HCEC 1CT (cell line): ENCODE data around the gene SPSB3.
"Not testable (repeated sequence)": the region's sequence is repeated elsewhere in the genome, so short reads cannot be mapped to it uniquely, and the experiment has no call there.

Experiments
- DNase-seq: peaks from one replicate; pipeline ENCODE4 v3.0.0-alpha.2; 2017

Gene SPSB3

DNA sequence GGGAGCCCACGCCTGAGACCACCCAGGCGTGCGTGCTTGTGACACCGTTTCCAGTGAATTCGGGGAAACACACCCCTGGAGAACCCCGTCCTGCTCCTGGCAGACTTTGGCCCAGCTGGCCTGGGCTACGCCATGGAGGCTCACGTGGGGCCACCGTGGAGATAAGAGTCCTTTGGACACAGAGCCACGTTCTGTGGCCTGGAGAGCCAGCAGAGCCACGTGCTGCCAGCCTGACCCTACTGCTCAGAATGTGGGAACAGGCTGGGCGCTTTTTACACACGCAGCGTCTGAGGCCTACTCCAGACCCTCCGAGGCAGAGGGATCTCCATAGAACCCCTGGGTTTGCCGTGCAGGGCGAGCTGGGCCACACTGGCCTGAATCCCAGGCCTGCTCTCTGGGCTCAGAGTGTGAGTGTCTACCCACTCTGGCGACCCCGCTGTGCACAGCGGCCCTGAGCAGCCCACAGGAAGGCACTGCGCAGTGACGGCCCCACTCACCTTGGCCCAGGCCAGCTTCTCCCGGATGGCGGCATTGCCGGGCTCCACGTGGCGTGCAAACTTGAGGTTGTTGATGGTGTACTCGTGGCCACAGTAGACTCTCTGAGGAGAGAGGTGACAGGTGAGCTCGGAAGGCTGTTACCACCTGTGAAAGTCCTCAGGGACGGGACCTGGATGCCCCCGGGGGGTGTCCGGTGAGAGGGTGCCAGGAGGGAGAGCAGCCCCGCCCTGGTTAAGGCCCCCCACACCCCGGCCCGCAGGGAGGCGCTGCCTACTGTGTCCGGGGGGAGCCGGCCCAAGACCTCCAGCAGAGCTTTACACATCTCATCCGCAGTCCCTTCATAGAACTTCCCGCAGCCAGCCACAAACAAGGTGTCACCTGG, 34.3 kb upstream of the SPSB3 start:
- DNase-seq = no peak

DNA sequence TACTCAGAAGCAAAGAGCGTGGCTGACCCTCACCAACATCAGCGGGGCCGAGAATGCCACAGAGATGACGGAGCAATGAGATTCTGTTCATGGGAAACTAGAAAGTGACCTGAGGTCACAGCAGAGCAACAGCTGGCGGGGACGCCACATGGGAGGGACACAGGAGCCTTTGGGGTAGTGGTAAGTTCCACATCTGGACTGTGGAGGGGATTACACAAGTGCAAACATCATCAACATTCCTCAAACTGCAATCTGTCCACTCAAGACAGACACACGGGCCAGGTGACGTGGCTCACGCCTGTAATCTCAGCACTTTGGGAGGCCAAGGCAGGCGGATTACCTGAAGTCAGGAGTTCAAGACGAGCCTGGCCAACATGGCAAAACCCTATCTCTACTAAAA, 33.1 kb upstream of the SPSB3 start:
- no peak for DNase-seq

DNA sequence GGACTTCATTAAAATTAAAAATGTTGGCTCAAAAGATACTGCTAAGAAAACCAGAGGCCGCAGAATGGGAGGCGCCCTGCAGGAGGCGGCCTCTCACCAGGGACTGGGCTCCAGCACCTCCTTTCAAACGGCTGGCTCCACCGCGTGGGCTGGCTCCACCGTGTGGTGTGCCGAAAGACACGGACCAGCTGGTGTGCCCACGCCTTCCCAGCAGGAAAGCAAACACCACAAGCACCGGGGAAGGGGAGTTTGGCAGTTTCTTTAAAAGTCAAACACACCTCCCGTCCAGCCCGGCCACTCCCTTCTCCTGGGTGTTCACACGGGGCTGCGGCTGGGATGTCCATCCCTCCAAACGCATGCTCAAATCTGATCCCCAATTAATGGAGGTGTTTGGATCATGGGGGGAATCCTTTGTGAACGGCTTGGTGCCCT, 30.4 kb upstream of the SPSB3 start:
- peak; percentile 63 for DNase-seq

DNA sequence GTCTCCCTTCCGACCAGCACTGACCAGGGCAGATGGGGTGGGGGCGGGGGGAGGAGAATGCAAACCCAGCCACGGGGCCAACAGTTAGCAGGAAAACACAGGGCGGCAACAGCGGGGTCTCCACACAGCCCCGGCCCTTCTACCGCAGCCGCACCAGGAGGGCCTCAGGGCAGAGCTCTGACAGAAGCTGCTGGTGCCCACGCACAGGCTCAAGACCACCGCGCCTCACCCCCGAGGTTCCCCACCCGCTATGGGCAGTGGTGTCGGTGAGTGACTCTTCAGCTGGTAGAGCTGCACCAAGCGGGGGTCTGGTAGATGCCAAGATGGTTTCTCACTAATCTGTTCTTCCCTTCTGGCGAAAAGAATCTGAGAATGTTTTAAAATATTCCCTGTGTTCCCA, 28.2 kb upstream of the SPSB3 start:
- no peak for DNase-seq

DNA sequence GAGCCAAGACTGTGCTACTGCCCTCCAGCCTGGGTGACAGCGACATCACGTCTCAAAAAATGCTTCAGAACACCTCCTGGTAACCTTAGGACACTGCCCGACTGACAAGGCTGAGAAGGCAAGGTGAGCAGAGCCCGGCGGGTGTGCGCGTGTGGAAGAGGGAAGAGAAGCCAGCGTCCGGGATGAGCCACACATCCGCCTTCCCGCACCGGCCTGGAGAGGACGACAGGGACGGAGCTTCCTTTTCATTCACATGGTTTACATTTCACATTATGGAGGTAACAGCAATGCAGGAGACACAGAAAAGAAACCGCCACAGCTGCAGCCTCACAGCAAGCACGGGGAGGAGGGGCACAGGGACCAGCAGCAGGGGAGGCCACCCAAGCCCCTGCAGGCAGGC, 27.7 kb upstream of the SPSB3 start:
- DNase-seq = no peak

DNA sequence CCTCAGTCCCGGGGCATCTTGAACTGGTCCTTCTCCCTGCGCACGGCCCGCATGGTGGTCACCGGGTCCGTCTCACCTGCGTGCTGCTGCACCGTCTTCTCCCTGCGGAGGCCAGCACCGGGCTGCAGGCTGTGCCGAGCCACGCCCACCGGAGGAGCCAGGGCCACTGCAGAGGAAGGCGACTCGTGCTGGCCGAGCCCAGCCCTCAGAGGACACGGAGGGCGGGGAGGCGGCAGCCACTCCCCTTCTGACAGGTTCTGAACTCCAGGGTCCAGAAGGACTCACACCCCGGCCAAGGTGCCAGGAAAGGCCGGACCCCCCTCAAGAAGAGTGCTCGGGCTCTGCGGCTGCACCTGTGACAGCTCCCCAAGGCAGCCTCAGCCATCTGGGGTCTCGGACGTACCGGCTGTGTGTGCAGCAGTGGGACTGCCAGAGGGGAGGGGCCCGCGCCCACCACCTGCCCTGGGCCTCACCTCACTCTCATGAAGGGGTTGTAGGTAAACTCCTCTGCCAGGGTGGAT, 27.0 kb upstream of the SPSB3 start:
- DNase-seq = no peak

DNA sequence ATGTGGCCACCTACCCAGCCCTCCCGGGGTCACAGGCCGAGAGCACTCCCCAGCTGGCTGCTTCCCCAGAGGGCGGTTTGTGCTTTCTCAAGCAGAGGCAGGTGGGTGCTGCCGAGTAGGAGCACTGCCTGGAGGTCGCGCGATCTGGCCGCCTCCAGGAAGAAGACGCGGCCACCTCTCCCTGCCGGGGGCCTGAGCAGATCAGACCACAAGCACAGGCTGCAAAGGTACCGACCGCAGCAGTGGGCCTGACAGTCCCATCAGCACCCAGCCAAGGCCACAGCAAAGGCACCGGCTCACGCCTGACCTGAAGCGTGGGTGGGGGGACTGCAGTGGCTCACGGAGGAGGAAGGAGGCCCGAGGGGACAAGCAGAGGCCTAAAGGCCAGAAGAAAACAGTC, 26.3 kb upstream of the SPSB3 start:
- DNase-seq = no peak

DNA sequence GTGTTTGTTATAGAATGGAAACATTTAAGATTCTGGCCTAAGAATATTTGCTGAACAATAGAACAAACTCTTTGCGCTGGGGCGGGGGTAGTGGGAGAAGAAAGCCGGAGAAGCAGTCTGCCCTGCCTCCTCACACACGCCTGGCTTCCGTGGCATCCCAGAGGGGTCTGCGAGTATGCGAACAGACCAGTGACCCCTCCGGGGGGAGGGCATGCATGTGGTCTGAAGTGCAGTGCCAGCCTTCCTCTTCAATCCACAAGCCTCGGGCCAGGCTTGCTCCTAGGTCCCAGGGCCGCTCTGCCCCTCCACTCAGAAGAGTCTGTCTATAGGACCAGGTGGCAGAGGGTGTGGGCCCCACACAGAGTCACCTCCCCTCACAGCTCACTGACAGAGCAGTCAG, 25.3 kb upstream of the SPSB3 start:
- no peak for DNase-seq

DNA sequence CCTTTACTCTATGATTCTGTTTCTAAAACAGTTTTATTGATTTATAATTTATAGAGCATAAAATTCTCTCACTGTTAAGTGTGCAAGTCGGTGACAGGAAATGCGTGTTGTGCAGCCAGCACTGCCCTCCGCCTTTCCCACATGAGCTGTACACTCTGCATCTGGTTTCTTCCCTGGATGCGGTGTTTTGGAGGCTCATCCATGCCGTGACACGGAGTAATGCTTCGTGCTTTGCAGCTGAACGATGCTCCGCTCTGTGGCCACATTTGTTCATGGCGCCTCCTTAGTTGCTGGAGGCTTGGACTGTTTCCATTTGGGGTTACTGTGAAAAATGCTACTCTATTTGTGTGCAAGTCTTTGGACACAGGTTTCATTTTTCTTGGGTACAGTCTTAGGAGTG, 18.3 kb upstream of the SPSB3 start:
- DNase-seq = no peak

DNA sequence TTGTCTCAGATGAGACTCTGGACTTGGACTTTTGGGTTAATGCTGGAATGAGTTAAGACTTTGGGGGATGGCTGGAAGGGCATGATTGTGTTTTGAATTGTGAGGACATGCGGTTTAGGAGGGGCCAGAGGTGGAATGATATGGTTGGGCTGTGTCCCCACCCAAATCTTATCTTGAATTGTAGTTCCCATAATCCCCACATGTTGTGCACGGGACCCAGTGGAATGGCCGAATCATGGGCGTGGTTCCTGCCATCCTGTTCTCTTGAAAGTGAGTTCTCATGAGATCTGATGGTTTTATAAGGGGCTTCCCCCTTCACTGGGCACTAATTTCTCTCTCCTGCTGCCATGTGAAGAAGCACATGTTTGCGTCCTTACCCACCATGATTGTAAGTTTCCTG, 16.9 kb upstream of the SPSB3 start:
- DNase-seq = not testable (repeated sequence)

DNA sequence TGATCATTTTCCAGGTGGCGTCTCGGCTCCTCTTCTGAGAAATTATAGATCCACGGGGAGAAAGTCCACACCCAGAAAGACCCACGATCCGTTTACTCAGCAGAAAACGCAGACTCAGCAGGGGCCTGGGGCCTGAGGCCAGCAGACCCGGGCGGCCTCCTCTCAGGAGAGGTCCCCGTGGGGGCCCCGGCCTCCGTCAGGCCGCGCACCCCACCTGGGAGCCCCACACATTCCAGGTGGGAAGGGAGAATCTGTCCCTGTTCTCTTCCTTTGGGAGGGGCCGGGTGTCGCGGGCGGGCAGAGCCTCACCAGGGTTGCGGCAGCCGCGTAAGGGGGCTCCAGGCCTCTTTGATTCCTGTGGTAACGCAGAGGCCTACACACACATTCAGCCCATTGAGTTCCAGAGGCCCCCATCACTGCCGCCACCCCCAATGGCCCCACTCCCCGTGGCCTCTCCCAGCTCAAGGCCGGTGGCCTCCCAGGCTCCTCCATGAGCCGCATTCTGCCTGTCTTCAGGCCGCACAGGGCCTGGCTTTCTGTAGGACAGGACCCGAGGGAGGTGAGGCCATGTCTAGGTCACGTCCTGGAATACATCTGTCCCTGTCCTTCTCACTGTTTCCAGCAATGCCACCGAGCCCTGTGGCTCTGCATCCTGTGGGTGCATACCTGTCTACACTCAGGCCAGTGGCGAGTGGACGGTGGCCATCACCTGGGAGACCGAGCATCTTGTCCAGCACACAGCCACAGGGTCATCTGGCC, 12.7 kb upstream of the SPSB3 start:
- no peak for DNase-seq

DNA sequence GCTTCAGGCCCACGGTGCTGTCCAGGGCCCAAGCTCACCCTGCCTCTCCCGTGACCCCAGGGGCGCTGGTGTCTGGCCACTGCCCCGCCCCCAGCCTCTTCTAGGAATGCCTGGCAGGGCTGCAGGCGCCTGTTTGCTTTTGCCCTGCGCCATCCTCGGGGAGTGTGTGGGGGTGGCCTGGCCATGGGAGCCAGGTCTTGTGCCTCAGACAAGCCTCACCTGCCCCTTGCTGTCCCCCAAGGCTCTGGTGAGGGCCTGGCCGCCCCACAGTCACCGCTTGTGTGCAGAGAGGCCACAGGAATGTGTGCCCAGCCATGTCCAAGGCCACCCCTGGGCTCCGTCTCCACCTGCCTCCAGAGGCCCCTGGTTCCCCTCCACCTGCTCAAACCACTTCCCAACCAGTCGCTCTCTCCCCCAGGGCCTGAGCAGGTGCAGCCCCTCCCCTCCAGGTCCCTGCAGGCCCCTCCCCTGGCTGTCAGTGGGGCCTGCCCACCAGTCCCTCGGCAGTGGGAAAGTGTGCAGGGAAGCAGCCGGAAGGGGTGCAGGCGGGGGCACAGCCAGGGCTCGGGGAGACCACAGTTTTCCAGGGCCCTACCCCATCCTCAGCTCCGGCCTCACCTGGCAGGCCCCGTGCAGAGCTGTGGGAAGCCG, 12.0 kb upstream of the SPSB3 start:
- DNase-seq = no peak

DNA sequence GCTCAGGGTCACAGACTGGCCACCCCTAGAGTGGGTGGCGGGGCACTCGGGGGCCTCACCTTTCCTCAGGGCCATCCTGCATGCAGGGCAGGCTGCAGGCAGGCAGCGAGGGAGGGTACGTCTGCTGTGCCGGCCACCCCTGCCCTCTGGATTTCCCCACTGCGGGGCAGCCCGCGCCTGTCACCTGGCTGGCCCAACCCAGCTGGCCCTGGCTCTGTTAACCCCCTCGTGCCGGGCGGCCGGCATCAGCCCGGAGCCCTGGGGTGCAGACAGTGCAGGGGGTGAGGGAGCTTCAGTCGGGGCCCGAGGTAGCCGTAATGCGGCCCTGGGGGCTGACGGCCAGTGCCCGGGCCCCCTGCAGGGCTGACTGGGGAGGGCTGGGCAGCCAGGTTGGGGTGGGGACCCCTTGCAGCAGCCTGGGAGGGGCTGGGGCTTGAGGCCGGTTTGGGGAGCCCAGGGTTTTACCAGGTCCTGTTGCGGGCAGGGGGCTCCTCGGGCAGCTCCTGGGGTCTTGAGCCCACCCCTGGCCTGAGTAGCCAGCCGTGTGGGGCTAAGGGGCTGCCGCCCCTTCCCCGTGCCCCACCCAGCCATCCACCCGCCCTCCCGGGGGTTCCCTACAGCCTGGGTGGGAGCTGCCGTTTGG, 11.3 kb upstream of the SPSB3 start, which contains the start of gene IGFALS:
IGFALS (minus strand) TSS at position 128 of the 643 bp plus-strand sequence; CDS start at position 75, 53 bp downstream.
- no peak for DNase-seq

DNA sequence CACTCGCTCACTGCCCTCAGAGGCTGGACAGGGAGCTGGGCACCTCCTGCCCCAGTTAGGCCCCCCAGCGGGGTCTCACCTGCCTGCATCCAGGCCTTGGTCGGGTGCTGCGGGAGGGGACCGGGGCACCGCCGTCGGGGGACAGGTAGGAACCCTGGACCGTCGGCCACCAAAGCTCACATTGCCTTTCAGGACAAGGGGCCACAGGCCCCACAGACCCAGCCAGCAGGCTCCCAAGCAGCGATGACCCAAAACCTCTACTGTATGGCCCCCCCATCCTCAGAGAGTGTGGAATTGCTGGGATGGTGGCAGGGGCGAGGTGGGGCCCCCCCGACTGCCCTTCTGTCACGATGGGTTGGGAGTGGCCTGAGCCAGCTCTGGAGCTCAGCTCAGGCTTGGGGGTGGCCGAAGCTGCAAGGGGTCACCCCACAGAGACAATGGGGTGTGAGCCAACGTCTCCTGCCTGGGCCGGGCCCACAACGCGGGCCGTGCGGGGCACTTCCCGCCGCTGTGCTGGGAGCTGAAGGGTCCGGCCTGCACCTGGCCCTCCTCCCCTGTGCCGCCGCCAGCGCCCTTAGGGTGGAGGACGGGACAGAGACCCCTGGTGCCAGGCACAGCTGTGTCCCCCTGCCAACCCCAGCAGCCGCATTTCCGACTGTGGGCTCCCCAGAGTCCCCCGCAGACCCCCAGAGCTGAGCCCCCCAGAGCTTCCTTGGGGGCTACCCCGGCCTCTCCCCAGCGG, 10.6 kb upstream of the SPSB3 start:
- DNase-seq = no peak

DNA sequence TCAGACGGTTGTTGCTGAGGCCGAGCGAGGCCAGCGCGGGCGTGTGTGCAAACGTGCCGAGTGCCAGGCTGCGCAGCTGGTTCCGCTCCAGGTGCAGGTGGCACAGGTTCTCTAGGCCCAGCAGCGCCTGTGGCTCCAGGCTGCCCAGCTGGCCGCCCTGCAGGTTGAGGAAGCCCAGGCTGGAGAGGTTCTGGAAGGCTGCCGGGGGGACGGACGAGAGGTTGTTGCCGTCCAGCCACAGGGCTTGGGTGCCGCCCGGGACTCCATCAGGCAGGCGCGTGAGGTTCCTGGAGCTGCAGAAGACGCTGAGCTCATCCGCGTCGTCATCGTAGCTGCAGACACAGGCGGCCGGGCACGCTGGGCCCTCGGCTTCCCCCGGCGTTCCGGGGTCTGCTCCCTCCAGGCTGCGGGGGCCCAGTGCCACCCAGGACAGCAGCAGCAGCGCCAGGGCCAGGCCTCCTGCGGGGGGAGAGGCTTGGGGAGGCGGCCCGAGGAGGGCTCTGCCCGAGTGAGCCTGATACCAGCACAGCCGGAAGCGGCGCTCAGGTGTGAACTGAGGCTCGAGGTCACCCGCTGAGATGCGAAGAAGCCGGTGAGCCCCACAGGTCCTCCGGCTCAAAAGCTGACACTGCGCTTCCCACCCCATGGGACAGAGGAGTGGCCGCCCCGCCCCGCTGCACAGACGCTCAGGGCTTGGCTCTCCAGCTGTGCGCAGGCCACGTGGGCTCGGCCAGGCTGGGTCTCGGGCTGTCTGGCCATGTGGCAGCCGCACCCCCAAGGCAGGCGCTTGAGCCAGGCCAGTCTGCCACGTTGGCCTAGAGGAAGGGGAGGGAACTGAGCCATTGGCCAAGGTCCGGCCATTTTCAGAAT, 9.8 kb upstream of the SPSB3 start:
- no peak for DNase-seq

DNA sequence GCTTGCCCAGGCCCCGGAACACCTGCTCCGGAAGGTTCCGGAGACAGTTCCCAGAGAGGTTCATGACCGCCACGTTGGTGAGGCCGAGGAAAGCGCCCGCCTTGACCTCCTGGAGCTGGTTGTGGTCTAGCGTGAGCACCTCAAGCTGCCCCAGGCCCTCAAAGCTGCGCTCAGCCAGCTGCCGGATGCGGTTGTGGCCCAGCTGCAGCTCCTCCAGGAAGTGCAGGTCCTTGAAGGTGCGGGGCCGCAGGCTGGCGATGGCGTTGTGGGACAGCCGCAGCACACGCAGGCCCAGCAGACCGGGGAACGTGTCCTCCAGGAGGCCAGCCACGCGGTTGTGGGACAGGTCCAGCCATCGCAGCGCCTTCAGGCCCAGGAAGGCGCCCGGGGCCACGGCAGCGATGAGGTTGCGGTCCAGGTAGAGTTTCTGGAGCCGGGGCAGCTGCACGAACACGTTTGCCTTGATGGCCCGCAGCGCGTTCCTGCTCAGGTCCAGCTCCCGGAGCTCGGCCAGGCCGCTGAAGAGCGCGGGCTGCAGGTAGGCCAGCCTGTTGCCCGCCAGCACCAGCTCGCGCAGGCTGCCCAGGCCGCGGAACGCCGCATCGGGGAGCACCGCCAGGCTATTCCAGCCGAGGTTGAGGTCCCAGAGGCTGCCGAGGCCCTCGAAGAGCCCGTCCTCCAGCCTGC, 9.0 kb upstream of the SPSB3 start:
- no peak for DNase-seq

DNA sequence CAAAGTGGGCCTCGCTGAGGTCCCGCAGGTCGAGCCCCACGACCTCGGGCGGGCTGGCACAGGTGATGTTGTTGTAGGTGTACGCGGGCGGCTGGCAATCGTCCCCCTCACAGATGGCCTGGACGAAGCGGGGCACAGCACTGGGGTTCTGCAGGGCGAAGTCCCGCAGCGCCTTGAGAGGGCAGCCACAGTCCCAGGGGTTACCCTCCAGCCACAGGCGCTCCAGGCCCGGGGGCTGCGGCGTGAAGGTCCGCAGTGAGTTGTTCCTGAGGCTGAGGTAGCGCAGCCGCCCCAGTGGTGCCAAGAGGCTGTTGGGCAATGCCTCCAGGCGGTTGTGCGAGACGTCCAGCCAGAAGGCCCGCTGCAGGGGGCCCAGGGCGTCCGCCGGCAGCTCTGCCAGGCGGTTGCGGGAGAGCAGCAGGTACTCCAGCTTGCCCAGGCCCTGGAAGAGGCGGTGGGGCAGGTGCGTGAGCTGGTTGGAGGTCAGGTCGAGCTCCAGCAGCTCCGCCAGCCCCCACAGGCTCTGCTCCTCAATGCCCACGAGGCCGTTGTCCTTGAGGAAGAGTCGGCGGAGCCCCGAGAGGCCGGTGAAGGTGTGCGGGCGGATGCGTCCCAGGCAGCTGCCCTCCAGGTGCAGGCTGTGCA, 8.4 kb upstream of the SPSB3 start:
- DNase-seq = no peak

DNA sequence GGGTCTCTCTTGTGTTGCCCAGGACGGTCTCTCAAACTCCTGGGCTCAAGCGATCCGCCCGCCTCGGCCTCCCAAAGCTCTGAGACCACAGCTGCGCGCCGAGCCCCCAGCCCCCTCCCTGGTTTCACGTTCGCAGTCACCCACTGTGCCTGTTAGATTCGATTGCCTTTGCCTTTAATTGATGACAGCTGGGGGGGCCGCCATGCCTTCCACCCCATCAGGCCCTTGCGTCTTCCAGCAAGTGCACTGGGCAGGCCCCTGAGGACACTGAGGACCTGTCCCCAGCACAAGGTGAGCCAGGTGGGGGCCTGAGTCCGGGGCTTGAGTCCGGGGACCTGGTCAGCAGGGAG, 7.9 kb upstream of the SPSB3 start:
- no peak for DNase-seq

DNA sequence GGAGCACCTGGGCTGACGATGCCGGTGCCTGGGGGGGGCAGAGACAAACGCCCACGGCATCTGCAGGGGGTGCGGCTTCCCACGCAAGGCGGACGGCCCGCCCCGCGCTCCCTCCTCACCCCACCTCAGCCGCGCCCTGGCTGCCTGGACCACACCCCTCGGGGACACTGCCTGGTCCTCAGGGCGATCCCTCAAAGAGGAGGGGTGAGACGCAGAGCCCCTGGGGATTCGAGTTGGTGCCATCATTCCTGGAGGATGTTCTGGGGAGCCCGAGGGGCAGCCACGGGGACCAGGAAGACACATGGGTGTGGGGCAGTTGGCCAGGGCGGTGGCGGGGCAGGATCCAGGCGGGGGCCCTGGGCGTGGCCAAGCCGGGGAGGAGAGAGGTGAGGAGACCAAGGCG, 7.3 kb upstream of the SPSB3 start:
- DNase-seq = no peak

DNA sequence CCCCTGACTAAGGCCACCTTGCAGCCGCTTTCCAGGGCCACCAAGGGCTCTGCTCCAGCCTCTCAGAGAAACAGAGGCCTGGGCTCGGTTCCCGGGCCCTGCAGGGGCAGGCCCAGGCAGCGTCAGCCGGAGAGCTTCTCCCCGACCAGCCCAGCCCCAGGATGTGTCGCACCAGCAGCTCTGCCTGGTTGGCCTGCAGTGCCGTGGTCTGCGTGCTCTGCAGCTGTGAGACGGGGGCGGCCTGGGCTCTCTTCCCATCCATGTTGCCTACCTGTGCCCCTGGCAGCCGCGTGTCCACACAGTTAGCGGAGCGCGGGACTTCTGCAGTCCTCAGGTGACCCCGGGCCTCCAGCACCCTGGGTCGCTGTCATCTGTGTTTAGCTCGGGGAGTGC, 6.3 kb upstream of the SPSB3 start:
- DNase-seq = no peak
